IPS-18c (cell line): Measurements from ENCODE around the gene DNER.
"Not testable (repeated sequence)": the region's sequence is repeated elsewhere in the genome, so short reads cannot be mapped to it uniquely, and the experiment has no call there.

ENCODE experiments used
- H3K4me3 ChIP-seq: 2 replicates; pipeline ENCODE4 v1.7.0; 2013; ENCODE audit warnings: low read depth, mild to moderate bottlenecking, low read length, moderate library complexity; ENCODE audit not compliant: insufficient read depth
- H3K9me3 ChIP-seq: one replicate; pipeline ENCODE4 v1.6.1; 2013; ENCODE audit warnings: mild to moderate bottlenecking, low read length, moderate library complexity; ENCODE audit not compliant: control insufficient read depth, insufficient read depth

Gene DNER

GRCh38 chr2:229339171-229339570 is 375.2 kb downstream of the DNER start:
- H3K9me3 ChIP-seq, H3K4me3 ChIP-seq: not testable (repeated sequence)

GRCh38 chr2:229335877-229336346 is 378.4 kb downstream of the DNER start:
- peaks cover 2% of the 10 kb centered on the region for H3K9me3 ChIP-seq
- H3K4me3 ChIP-seq = no peak overlapping the region

- Histone ChIP-seq H3K4me3 (no peak overlapping the region), H3K9me3 (peaks cover 2% of the 10 kb centered on the region)
Measured at GRCh38 chr2:229335330-229335729, 379.0 kb downstream of the DNER start.

- Histone ChIP-seq H3K4me3 (no peak overlapping the region), H3K9me3 (no peaks in the 10 kb centered on the region)
Measured at GRCh38 chr2:229330952-229331351, 383.4 kb downstream of the DNER start.

GRCh38 chr2:229319558-229319957 is 394.8 kb downstream of the DNER start:
- peaks cover 3% of the 10 kb centered on the region for H3K9me3 ChIP-seq
- no peak overlapping the region for H3K4me3 ChIP-seq

- Histone ChIP-seq H3K9me3 (no peaks in the 10 kb centered on the region), H3K4me3 (no peak overlapping the region)
Measured at GRCh38 chr2:229314117-229314516, 400.2 kb downstream of the DNER start.

- no peak overlapping the region for H3K4me3 ChIP-seq
- H3K9me3 ChIP-seq = no peaks in the 10 kb centered on the region
Measured at GRCh38 chr2:229313591-229313990, 400.8 kb downstream of the DNER start.
